GM12878 (cell line): ENCODE measurements around the gene CABLES1. TPM values are rescaled to one million over a fixed set of nuclear protein-coding genes. Genes with fewer than 3 reads are reported as not detected.

Source experiments
- ATAC-seq: fragments of 200-7000 bp; cut with Tn5 transposase; 3 replicates; pipeline ENCODE4 v1.9.1; 2020; ENCODE audit warnings: mild to moderate bottlenecking, moderate library complexity
- BruUV-seq: library from RNA; stranded (reverse); fragments of 400-500 nt; replicated peaks from 2 replicates; lab custom pipeline; 2021; lab: Mats Ljungman, UMichigan
- CTCF ChIA-PET: fragments of 300-600 bp; sonication (Branson Sonifier 250); formaldehyde crosslinking; extraction: SDS; loops from one replicate; lab custom pipeline; 2021; ENCODE audit warnings: inconsistent platforms; lab: Yijun Ruan, JAX
- POLR2A ChIA-PET: fragments of 350-600 bp; formaldehyde crosslinking; extraction: SDS; loops from one replicate; lab custom pipeline; 2021; ENCODE audit warnings: inconsistent platforms; lab: Charles Lee
- RAD21 ChIA-PET: fragments of 300-600 bp; sonication (Branson Sonifier 250); formaldehyde crosslinking; loops from one replicate; lab custom pipeline; 2023; ENCODE audit warnings: antibody characterized with exemption; ENCODE audit not compliant: unreplicated experiment; lab: Charles Lee
- SMC1A ChIA-PET: fragments of 300-600 bp; sonication (Branson Sonifier 250); formaldehyde crosslinking; loops from one replicate; lab custom pipeline; 2023; ENCODE audit not compliant: unreplicated experiment, uncharacterized antibody; lab: Charles Lee
- DNase-seq: peaks from one replicate; pipeline ENCODE4 v3.0.0-alpha.2; 2011; ENCODE audit warnings: low read depth, low spot score
- FAIRE-seq: peaks from 3 replicates; lab custom pipeline; 2011; peaks lifted over from hg19 to GRCh38; lab: Jason Lieb, UNC
- H2AFZ ChIP-seq: 2 replicates; pipeline ENCODE4 v1.6.0; 2011; ENCODE audit warnings: low read depth, low read length, control low read depth; ENCODE audit not compliant: control insufficient read depth
- H3K27ac ChIP-seq: 2 replicates; pipeline ENCODE4 v1.5.1; 2011; ENCODE audit warnings: control low read depth; ENCODE audit not compliant: control insufficient read depth, insufficient read depth
- H3K27me3 ChIP-seq, 2 experiments: replicated peaks in 1 of 2; 2 replicates each; pipeline versions ENCODE4 v1.6.0 to v1.6.1; 2011; ENCODE audit warnings: low read length in 1 of 2; ENCODE audit not compliant: control insufficient read depth in 2 of 2, insufficient read depth in 2 of 2
- H3K36me3 ChIP-seq, 2 experiments: 2 replicates each; pipeline ENCODE4 v1.5.1; 2011; ENCODE audit warnings: low read length in 1 of 2; ENCODE audit not compliant: control insufficient read depth in 2 of 2, insufficient read depth in 2 of 2
- H3K4me1 ChIP-seq: 2 replicates; pipeline ENCODE4 v1.6.1; 2011; ENCODE audit warnings: mild to moderate bottlenecking, low read length, moderate library complexity, mixed read lengths; ENCODE audit not compliant: control insufficient read depth, insufficient read depth
- H3K4me2 ChIP-seq: 2 replicates; pipeline ENCODE4 v1.6.0; 2011; ENCODE audit warnings: control low read depth; ENCODE audit not compliant: control insufficient read depth, insufficient read depth
- H3K4me3 ChIP-seq: fragments of 200-600 bp; sonication (generic); 2 replicates; pipeline ENCODE4 v1.5.1; 2016
- H3K79me2 ChIP-seq: 2 replicates; pipeline ENCODE4 v1.6.0; 2011; ENCODE audit warnings: low read length; ENCODE audit not compliant: control insufficient read depth, insufficient read depth
- H3K9ac ChIP-seq: 2 replicates; pipeline ENCODE4 v1.8.0; 2011; ENCODE audit warnings: low read length, control low read depth, mixed read lengths; ENCODE audit not compliant: control insufficient read depth, insufficient read depth
- H3K9me3 ChIP-seq: replicated peaks from 3 replicates; pipeline ENCODE4 v1.5.1; 2011; ENCODE audit warnings: mild to moderate bottlenecking, low read length; ENCODE audit not compliant: control insufficient read depth, insufficient read depth
- H4K20me1 ChIP-seq: 2 replicates; pipeline ENCODE4 v1.6.0; 2011; ENCODE audit not compliant: control insufficient read depth, insufficient read depth
- BMI1 ChIP-seq: fragments of 450-650 bp; IDR thresholded peaks from 2 replicates; pipeline ENCODE4 v1.6.1; 2016; ENCODE audit warnings: mild to moderate bottlenecking, moderate library complexity, borderline replicate concordance
- CEBPZ ChIP-seq: fragments of 150-350 bp; IDR thresholded peaks from 2 replicates; pipeline ENCODE4 v1.6.1; 2016; ENCODE audit warnings: low read depth, low read length
- FOXK2 ChIP-seq: fragments of 450-650 bp; IDR thresholded peaks from 2 replicates; pipeline ENCODE4 v1.6.1; 2017; ENCODE audit warnings: mild to moderate bottlenecking, moderate library complexity
- IKZF2 ChIP-seq, 2 experiments: fragments of 450-650 bp; IDR thresholded peaks; 2 replicates each; pipeline ENCODE4 v1.6.1; 2017; ENCODE audit warnings: mild to moderate bottlenecking in 2 of 2, moderate library complexity in 2 of 2
- LARP7 ChIP-seq: fragments of 450-650 bp; IDR thresholded peaks from 2 replicates; pipeline ENCODE4 v1.6.1; 2017; ENCODE audit warnings: mild to moderate bottlenecking
- MAX ChIP-seq: IDR thresholded peaks from 2 replicates; pipeline ENCODE4 v1.6.1; 2012; ENCODE audit warnings: low read depth, low read length, improper control_type of control experiment
- MEF2A ChIP-seq: IDR thresholded peaks from 2 replicates; pipeline ENCODE4 v1.6.1; 2011; ENCODE audit warnings: low read depth, mild to moderate bottlenecking, low read length, moderate library complexity; ENCODE audit not compliant: insufficient read depth
- MTA3 ChIP-seq: IDR thresholded peaks from 2 replicates; pipeline ENCODE4 v1.6.1; 2012; ENCODE audit warnings: low read length, inconsistent platforms, borderline replicate concordance
- NBN ChIP-seq: fragments of 450-650 bp; IDR thresholded peaks from 2 replicates; pipeline ENCODE4 v1.6.1; 2016
- NFYB ChIP-seq: IDR thresholded peaks from 2 replicates; pipeline ENCODE4 v1.6.1; 2011; ENCODE audit warnings: low read depth, mild to moderate bottlenecking, low read length, improper control_type of control experiment, moderate library complexity; ENCODE audit not compliant: insufficient read depth
- POLR2AphosphoS5 ChIP-seq: IDR thresholded peaks from 2 replicates; pipeline ENCODE4 v1.6.1; 2011; ENCODE audit warnings: mild to moderate bottlenecking, low read length, inconsistent platforms
- RAD21 ChIP-seq: IDR thresholded peaks from 2 replicates; pipeline ENCODE4 v1.6.1; 2011; ENCODE audit warnings: mild to moderate bottlenecking, low read depth, low read length, moderate library complexity; ENCODE audit not compliant: insufficient read depth
- TBL1XR1 ChIP-seq: IDR thresholded peaks from 2 replicates; pipeline ENCODE4 v1.6.1; 2012; ENCODE audit warnings: low read depth, low read length, improper control_type of control experiment
- ZNF24 ChIP-seq: fragments of 450-650 bp; IDR thresholded peaks from 2 replicates; pipeline ENCODE4 v1.6.1; 2017; ENCODE audit warnings: antibody characterized with exemption, mild to moderate bottlenecking
- ZNF622 ChIP-seq: fragments of 450-650 bp; IDR thresholded peaks from 2 replicates; pipeline ENCODE4 v1.6.1; 2017; ENCODE audit warnings: mild to moderate bottlenecking, inconsistent platforms
- WGBS: methylation state at CpG from one replicate; pipeline ENCODE4 v1.1.6; 2016; ENCODE audit warnings: low lambda C conversion rate; ENCODE audit not compliant: insufficient replicate concordance, insufficient coverage; ENCODE audit errors: missing lambda C conversion rate; 5-methylcytosine and 5-hydroxymethylcytosine counted together
- in situ Hi-C: fragments of 300-500 bp; cut with MboI; formaldehyde crosslinking; loops from 9 replicates; pipeline ENCODE4 v1.14.3; 2018; ENCODE audit warnings: mixed read lengths
- intact Hi-C: fragments of 100-400 bp; cut with micrococcal nuclease; formaldehyde crosslinking; loops from one replicate; pipeline ENCODE4 v1.14.2; 2022; ENCODE audit not compliant: unreplicated experiment
- polyA plus RNA-seq, 11 experiments: library from polyadenylated mRNA; depleted of rRNA in 4 of 11; unstranded in 6 of 11; stranded (reverse) in 5 of 11; fragments of >200 nt; fragmentation: Nextera tagmentation in 4 of 11; fragmentation: Illumina TruSeq in 1 of 11; extraction: Ambion mirVana in 4 of 11; extraction: Trizol in 1 of 11; gene quantifications; 1 replicate in 1 of 11; 2 replicates in 10 of 11; pipeline versions ENCODE4 v1.2.1 to v1.2.3, GENCODE V29; 2011 to 2016; ENCODE audit warnings: inconsistent platforms in 2 of 11, missing spikeins in 2 of 11, low read depth in 1 of 11
- total RNA-seq, 4 experiments: library from RNA; depleted of rRNA in 3 of 4; stranded (reverse); fragments of >200 nt in 3 of 4; fragmentation: Illumina TruSeq in 1 of 4; extraction: Trizol in 1 of 4; gene quantifications; 2 replicates each; pipeline versions ENCODE4 v1.2.1 to v1.2.3, GENCODE V29; 2013 to 2021

The CABLES1 gene
- total and polyA plus RNA-seq, 10 of the 15 experiments (the other 5 are each of a cell fraction or from before 2014, with no cell fraction given): 2.9 to 27.2 (median 8.2) TPM

GRCh38 chr18:23149570-23149969 is 14.3 kb downstream of the CABLES1 start:
- in situ Hi-C loops: no loop called here
- CTCF ChIA-PET: interaction anchor here (0.8 to 1.0 kb wide), 2 partner anchors 9 to 76 kb away, joined by 3 read pairs; no protein-coding TSS in a partner anchor

GRCh38 chr18:23151414-23152099 is 16.3 kb downstream of the CABLES1 start:
- no peaks in the 10 kb centered on the region for H3K4me1 ChIP-seq
- no peaks in the 10 kb centered on the region for H3K9me3 ChIP-seq
- DNase-seq (no peak), FAIRE-seq (no peak), ATAC-seq (no peak)
- in situ Hi-C loops (no loop called here), intact Hi-C loops (no loop called here)
- no peak overlapping the region for H3K27ac ChIP-seq
- no peak overlapping the region for H3K4me2 ChIP-seq
- no peak overlapping the region for H2AFZ ChIP-seq
- TSS peak; percentile 17 for BruUV-seq
- H3K27me3 ChIP-seq: no peaks in the 10 kb centered on the region
- H3K4me3 ChIP-seq: no peak overlapping the region
- peaks cover 25% of the 10 kb centered on the region for H3K79me2 ChIP-seq
- ChIA-PET CTCF (interaction anchor here (0.6 to 1.4 kb wide), 2 partner anchors 39 to 228 kb away, joined by 3 read pairs; no protein-coding TSS in a partner anchor), POLR2A (interaction anchor here (0.6 kb wide), 1 partner anchor 73 kb away, joined by 3 read pairs; no protein-coding TSS in a partner anchor), SMC1A (interaction anchor here (1.2 to 2.0 kb wide), 2 partner anchors 76 to 153 kb away, joined by 3 to 4 read pairs; no protein-coding TSS in a partner anchor), RAD21 (no interaction called here)
- no peaks in the 10 kb centered on the region for H4K20me1 ChIP-seq
- 88% methylated on average over 11 of the region's 11 CpGs for WGBS
- H3K9ac ChIP-seq: no peak overlapping the region
- H3K36me3 ChIP-seq: peaks cover 6 to 11% of the 10 kb centered on the region in 2 experiments; a peak in 3 of 4 replicates
- TF ChIP-seq ZNF24 (no peak), MTA3 (no peak), TBL1XR1 (no peak), NFYB (no peak), MEF2A (no peak), NBN (no peak), IKZF2 (IDR thresholded peaks at IDR 0.05) (no peak), MAX (no peak), CEBPZ (no peak), LARP7 (no peak), RAD21 (no peak), FOXK2 (no peak), BMI1 (no peak)

More at GRCh38 chr18:23149570-23149969, 14.3 kb downstream of the CABLES1 start:
- no peak overlapping the region for H3K27ac ChIP-seq
- TF ChIP-seq POLR2AphosphoS5 (0 out of 2 replicates have a peak, but pooled peaks have one; percentile 8), ZNF622 (no peak)
- TF ChIP-seq, all 136 proteins: peak for 1
- DNase-seq: no peak
- ChIA-PET RAD21 (interaction anchor here (0.6 kb wide), 1 partner anchor 114 kb away, joined by 4 read pairs; no protein-coding TSS in a partner anchor), POLR2A (no interaction called here), SMC1A (no interaction called here)
- FAIRE-seq: no peak
- intact Hi-C loops: no loop called here
- H2AFZ ChIP-seq: no peak overlapping the region
- no peaks in the 10 kb centered on the region for H3K9me3 ChIP-seq
- H4K20me1 ChIP-seq: no peaks in the 10 kb centered on the region
- H3K36me3 ChIP-seq: peaks cover 6 to 11% of the 10 kb centered on the region in 2 experiments
- no peaks in the 10 kb centered on the region for H3K27me3 ChIP-seq
- H3K4me2 ChIP-seq: no peak overlapping the region
- H3K4me3 ChIP-seq: no peak overlapping the region
- BruUV-seq: no TSS peak
- no peaks in the 10 kb centered on the region for H3K4me1 ChIP-seq
- 93% methylated on average over 10 of the region's 10 CpGs for WGBS
- peaks cover 28% of the 10 kb centered on the region for H3K79me2 ChIP-seq
- no peak for ATAC-seq
- H3K9ac ChIP-seq: no peak overlapping the region
